GM19463 (cell line): ENCODE measurements around the gene TYRP1.

Experiments
- ATAC-seq: cut with Tn5 transposase; IDR thresholded peaks from one replicate; pipeline ENCODE4 v1.9.1; 2021; ENCODE audit warnings: mild to moderate bottlenecking, moderate library complexity; ENCODE audit not compliant: unreplicated experiment

Gene TYRP1

DNA sequence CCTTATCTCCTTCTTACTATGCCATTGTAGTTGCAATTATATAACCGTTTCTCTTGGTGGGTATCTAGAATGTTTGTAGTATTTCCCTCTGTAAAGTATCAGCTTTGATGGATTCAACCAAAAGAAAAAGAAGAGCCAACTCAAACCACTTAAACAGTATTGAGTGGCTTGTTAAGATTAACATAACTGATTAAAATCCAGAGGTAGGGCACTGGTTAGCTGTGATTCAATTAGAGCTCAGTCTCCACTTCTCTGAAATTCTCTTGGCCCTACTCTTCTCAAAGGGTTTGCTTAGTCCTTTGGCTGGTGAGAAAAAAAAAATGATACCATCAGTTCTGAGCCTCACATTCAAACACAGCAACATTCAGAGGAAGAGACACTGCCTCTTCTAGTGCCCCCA is 37.0 kb downstream of the TYRP1 start:
- ATAC-seq = no peak

DNA sequence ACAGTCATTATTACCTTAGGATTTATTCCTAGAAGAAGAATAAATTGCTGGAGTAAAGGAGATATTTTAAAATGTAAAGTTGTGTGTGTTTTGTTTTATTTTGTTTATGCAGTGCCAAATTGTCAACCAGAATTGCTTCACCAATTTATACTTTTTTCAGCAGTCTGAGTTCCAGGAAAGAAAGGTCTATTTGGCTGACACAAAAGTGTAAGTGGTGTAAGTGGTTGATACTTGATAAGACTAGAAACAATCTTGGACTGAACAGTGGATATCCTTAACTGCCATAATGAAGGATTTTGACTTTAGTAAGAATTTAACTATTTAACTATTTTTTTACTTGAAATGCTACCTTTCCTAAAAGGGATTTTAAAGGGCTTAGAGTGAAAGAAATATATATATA is 37.7 kb downstream of the TYRP1 start:
- ATAC-seq = no peak

DNA sequence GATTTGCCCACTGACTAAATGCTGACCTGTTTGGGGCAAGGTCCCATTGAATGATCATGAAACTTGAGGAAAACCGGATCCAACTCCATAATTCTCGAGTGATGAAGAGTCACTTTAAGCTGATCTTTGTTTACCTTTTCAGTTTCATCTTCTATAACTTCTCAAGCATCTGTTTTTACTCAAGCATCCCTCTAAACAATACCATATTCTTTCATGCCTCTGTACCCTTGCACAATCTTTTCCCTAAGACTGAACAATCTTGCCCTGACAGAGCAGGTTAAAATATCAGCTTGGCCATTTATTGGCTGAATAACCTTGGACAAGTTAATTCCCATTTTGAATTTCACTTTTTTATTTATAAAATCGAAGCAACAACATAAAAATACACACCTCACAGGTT is 39.8 kb downstream of the TYRP1 start:
- no peak for ATAC-seq

DNA sequence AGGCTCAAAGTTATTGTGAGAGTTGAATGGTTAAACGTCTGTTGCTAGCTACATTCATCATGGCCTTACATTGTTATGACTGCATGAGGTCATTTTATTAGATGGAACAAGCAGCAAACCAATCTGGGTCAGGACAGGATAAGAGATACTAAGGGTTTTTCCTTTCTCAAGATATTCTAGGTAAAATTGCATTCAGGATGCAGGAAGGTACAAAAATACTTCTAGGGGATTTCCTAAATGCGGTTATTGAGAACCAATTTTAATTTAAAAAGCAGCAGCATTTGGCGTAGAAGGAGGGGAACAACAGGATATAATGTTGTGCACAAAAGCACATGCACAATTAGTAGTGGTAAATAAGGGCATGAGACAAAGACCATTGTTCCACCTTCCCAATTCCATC is 42.5 kb downstream of the TYRP1 start:
- no peak for ATAC-seq

DNA sequence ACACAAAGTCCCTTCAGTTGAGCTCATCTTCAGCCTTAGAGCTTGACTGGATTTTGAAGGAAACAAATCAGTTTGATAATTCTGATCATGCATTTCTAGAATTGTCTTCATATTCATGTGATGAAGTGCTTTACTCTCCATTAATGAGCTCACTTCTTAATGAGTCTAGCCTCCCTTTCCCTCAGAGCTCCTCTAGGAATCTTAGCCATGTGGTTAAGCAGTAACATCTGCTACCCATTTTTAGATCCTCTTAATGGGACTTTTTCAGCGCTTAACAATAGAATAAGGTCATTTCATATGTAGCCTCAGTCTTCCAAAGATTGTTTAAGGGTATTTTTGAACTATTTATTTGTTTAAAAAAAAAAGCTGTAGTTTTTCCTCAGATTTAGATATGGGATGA is 44.7 kb downstream of the TYRP1 start:
- no peak for ATAC-seq

DNA sequence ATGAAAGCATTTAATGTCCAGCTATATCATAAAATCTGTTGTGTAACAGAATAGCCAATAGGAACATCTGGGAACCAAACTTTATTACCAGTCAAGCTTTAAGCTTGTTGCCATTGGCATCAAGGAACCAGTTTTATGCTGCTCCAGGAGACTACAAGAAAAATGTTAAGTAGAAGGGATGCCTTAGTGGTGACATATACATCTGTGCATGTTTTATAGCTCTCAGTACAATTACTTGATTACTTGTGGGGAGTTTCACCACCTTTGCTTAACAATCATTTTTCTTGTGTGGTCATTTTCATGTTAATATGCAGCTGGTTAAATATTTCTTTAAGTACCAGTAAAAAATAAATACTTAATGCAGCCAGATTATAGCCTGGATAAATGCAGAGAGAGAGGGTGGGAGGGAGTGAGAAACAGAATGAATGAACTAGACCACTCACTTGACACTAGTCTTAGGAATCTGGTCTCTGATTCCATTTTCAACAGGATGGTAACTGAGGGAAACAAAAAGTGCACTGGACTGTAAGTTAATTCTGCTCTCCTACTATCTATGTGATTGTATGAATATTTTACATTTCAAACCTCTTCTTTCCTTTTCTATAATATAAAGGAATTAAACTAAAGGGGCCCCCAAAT is 45.9 kb downstream of the TYRP1 start:
- no peak for ATAC-seq

DNA sequence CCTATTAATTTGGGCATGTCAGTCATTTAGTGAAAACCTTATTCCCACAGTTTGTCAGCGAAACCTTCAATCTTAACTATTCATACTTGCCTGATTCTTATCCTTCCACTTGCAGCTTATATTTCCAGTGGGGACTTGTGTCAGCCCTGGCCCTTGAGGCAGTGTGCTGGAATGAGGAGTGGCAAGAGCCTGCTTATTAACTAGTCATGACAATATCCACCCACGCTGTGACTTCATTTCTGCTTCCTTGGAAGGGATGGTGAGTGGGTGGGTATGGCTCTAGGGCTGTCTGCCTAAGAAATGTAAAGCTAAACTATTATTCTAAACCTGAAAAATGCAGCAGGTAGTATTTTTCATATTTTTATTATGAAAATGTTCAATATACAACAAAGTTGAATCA is 47.7 kb downstream of the TYRP1 start:
- no peak for ATAC-seq

DNA sequence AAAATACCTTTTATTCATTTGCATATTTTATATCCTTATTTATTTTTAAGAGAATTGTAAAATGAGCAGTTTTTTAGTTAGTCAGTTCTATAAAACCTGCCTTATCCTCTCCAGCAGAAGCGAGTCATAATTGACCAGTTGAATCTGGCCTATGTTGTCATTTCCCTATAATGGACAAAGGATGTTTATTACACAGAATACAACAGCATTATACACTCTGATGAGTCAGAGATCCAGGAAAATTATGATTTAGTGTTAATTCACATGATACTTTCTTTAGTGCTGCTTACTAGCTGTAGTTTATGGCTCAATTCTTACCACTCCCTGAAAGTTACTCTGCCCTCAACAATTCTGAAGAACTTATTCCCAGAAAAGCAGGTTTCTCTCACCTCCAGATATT is 54.8 kb downstream of the TYRP1 start:
- ATAC-seq = no peak

DNA sequence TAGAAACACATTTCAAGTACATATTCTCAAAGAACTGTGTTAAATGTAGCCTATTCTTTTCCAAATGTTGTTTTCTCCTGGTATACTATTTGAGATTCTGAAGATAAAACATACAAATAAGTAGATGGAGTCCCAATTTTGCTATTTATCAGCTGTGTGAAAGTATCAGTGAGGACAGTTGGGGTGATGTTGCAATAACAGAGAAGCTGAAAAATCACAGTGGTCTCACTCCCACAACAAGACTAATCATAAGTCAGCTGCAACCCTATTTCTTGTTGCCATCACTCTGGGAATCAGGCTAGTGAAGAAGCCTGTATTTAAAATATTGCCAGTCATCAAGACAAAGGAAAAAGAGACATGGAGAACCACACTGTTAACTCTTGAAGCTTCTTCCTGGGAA is 55.8 kb downstream of the TYRP1 start:
- no peak for ATAC-seq

DNA sequence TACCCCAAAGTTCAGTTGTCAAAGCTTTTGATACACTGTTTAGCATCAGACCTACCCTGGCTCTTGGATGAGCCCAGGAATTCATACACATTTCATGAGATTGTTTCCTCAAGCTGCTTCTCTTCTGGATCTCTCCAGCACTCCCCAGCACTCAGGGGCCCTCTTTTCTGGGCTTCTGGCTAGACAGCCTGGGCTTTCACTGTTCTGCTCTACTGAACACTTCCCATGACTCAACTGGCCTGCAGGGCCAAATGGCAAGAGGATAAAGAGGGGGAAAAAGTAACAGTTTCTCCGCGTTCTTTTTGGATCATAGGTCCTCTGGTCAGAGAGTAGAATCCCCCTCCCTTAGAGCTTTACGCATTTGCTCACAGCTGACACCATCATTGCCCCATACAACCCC is 60.7 kb downstream of the TYRP1 start:
- ATAC-seq = no peak

DNA sequence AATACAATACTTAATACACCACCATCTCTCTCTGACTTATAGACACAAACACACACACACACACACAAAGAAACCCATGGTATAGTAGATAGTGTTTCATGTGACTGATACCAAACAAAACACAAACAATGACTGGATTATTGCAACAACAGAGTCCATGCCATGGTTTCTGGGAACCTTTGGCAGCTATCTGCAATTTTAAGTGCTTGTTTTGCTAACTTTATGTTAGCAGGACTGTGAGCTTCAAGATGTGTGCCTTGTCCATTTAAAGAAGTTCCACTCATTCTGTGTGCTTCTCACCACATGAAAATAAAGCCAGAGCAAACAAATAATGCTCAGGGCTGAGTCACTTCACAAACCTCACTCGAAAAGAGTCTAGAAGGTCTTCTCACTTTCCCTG is 66.6 kb downstream of the TYRP1 start:
- no peak for ATAC-seq
